NCI-H128 (cell line): ENCODE data around the gene SLC5A7.

Experiments
- DNase-seq: peaks from one replicate; lab custom pipeline; 2025; ENCODE audit not compliant: unreplicated experiment; lab: John Stamatoyannopoulos, UW

Gene SLC5A7

GRCh38 chr2:107986278-107987217 lies at the start of gene SLC5A7:
SLC5A7 (plus strand) TSS chr2:107986524; CDS start chr2:107988156, 1,632 bp downstream.
- DNase-seq = no peak

GRCh38 chr2:107961395-107961794 lies 24.9 kb upstream of the SLC5A7 start:
- no peak for DNase-seq

- no peak for DNase-seq
Measured at GRCh38 chr2:107964185-107964584, 22.1 kb upstream of the SLC5A7 start.

GRCh38 chr2:107984707-107985106 lies 1.6 kb upstream of the SLC5A7 start:
- DNase-seq = no peak

- DNase-seq = no peak
Measured at GRCh38 chr2:107988108-107988507, 1.8 kb downstream of the SLC5A7 start.

GRCh38 chr2:107989445-107989844 lies 3.1 kb downstream of the SLC5A7 start:
- DNase-seq = no peak

GRCh38 chr2:107990718-107991117 lies 4.4 kb downstream of the SLC5A7 start:
- DNase-seq = no peak

GRCh38 chr2:107992069-107992468 lies 5.7 kb downstream of the SLC5A7 start:
- no peak for DNase-seq

- no peak for DNase-seq
Measured at GRCh38 chr2:107999158-107999557, 12.8 kb downstream of the SLC5A7 start.

- DNase-seq = no peak
Measured at GRCh38 chr2:108010912-108011591, 24.7 kb downstream of the SLC5A7 start.

- no peak for DNase-seq
Measured at GRCh38 chr2:108013305-108013704, 27.0 kb downstream of the SLC5A7 start.

- DNase-seq = no peak
Measured at GRCh38 chr2:108022628-108023027, 36.3 kb downstream of the SLC5A7 start.

GRCh38 chr2:108023776-108024175 lies 37.5 kb downstream of the SLC5A7 start:
- no peak for DNase-seq

- no peak for DNase-seq
Measured at GRCh38 chr2:108026092-108026794, 39.9 kb downstream of the SLC5A7 start.

GRCh38 chr2:108029496-108029895 lies 43.2 kb downstream of the SLC5A7 start:
- DNase-seq = no peak

- no peak for DNase-seq
Measured at GRCh38 chr2:108029912-108030311, 43.6 kb downstream of the SLC5A7 start.

GRCh38 chr2:108031471-108031941 lies 45.2 kb downstream of the SLC5A7 start:
- no peak for DNase-seq

- DNase-seq = no peak
Measured at GRCh38 chr2:108034843-108035242, 48.5 kb downstream of the SLC5A7 start.

- no peak for DNase-seq
Measured at GRCh38 chr2:108048752-108049151, 62.4 kb downstream of the SLC5A7 start.

- DNase-seq = no peak
Measured at GRCh38 chr2:108058576-108059137, 72.3 kb downstream of the SLC5A7 start.

GRCh38 chr2:108061439-108062042 lies 75.2 kb downstream of the SLC5A7 start:
- no peak for DNase-seq
